Stimulated activated CD4-positive, alpha-beta T cell treated with anti-CD3 and anti-CD28 coated beads, Interleukin-1b, Interleukin-23, amount 100 ng/mL, for 4 hours (primary cell): ENCODE measurements around the gene SMIM22.

Source experiments
- DNase-seq, 2 donors: peaks; one replicate each; pipeline ENCODE4 v3.0.0-alpha.2; 2020; ENCODE audit warnings: low read depth in 2 of 2

SMIM22 gene

DNA sequence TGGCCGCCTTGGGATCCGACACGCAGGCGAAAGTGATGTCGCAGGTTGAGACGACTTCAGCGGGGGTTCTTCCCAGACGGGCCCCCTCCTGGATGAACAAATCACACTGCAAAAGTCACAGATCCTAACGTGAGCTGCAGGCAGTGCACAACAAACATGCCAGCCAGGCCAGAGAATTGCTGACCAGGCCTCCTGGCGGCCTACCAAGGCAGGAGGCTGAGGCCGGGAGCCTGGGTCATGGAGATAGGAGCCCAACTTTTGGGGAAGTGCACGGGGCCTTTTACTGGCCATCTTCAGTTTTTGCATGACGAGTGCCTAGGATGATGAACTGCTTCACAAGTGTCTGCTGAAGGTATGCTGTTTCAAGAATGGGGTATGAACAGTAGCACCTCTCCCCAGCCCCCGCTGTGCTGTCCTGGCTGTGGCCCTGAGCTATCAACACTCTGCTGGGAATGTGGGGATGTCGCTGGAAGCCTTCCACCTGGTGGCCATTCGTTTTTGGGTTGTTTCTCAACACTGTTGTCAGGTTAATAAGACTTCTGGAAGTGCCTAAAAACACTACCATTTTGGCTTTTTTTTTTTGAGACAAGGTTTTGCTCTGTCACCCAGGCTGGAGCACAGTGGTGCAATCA lies 19.5 kb downstream of the SMIM22 start:
- no peak for DNase-seq

DNA sequence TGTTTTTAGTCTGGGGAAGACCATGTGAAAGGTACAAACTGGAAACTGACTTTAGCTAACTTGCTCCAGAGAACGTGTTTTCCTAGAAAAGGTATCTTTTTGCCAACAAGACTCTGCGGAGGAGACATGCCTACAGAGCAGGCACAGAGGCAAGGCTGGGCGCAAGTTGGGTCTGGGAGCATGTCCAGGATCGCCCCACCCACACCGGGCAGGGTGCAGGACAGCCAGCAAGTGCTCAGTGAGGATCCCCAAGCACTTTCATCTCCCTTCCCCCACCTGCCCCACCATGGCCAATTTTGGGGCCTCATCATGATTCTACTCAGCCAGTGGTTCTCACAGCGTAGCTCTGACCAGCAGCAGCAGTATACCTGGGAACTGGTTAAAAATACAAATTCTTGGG lies 25.5 kb downstream of the SMIM22 start:
- DNase-seq = no peak

DNA sequence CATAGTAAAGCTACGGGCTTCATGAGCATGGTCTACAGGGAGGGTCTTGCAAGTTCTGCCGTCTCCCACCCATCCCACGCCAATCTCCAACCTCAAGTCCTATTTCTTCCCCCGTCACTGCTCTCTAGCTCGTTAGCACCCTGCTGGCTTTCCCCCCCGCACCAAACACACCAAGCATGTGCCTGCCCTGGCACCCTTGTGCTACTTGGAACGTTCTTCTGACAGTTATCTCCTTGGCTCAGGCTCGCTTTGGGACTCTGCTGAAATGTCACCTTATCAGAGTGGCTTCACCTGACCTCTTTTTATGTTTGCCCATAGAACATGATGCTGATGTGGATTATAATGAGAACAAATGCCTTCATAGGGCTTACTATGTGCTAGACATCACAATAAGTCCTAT lies 30.0 kb downstream of the SMIM22 start:
- DNase-seq = no peak

DNA sequence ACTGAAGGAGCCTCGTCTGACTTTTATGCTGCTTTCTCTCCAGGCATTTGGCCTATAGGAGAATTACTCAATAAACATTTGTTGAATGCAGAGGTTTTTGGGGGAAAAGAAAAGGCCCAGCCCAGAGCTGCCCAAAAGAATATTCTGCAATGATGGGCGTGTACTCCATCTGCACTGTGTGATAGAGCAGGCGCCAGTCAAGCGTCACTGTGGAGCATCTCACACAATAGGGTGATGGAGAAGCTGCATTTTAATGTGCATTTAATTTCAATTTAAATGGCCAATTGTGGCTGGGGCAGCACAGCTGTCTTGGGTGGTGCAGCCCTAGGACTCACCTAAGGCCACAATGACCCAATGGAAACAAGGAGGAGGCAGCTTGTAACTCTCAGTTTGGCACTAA lies 31.4 kb downstream of the SMIM22 start:
- no peak for DNase-seq

DNA sequence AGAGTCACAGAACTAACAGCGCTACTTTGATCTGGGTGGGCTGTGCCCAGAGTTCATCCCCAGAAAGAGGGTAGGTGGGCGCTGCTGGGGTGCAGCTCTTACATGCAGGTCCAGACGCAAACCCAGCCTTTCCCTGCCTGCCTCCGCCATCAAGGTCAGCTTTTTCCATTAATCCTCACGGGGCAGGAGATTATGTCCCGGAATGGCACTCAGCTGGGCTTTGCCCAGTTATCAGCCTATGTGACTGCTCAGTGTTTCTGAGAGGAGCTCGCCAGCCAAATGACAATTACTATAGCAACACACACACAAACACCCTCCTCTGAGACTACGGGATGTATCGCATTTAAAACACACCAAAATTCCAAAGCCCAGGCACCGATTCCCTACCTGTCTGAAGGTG lies 31.8 kb downstream of the SMIM22 start:
- DNase-seq = no peak

DNA sequence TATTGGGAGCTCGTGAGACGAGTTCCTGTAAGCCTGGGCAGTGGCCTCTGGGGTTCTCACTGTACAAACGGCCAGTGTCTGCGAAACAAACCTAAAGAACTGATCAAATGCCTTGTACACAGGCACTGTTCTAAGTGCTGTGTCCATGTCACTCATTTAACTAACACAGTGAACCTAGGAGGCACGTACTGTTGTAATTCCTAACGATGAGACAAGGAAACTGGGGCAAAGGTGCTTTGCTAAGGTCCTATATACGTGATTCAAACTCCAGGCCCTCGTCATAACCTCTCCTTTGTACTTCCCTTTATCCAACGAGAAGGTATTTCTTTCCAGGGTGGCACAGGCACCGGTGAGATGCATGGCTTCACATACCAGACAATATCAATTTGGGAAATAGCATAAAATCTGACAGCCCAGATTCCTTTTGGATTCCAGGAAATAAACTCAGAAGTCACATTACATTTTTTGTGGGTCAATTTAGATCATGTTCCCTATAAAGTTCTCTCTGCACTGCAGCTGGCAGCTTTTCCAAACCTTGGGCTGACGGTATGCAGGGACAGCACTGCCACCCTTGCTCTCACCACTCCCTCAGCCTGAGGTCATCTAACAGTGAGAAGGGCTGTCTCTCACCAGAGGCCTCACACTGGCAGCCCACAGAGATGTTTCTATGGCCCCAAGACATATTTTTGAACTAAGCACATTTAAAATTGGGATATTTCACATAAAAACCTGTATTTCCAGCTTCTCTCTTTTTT lies 33.6 kb downstream of the SMIM22 start:
- no peak for DNase-seq

DNA sequence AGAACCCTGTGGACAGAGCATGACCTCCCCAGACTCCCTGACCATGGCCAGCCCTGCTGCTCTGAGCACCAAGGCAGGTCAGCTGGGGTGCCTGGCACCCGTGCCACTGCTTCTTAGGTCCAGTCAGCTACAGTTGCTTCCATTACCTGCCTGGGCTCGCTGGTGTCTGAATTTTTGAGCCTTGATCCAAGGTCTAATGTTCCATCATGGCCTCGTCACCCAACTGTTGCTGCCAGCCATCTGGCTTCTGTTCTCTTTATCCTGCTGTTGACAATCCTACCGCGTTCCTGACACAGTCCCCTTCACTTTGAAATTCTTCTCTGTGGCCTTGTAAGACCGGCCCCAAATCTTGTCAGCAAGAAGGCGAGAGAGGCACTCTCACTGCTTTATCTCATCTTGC lies 35.2 kb downstream of the SMIM22 start:
- DNase-seq = no peak

DNA sequence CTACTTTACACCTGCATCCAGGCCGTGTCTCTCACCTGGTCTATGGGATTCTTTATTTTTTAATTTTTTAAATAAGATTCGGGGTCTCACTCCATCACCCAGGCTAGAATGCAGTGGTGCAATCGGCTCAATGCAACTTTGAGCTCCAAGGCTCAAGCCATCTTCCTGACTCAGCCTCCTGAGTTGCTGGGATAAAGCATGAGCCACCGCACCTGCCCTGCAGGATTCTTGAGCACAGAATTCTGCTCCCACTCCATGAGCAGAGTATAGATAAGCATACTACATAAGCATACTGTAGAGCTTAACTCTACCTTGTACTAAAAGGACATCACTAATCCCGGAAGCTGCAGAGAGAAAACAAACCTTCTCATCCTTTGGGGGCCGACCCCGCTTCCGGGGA lies 36.4 kb downstream of the SMIM22 start:
- no peak for DNase-seq

DNA sequence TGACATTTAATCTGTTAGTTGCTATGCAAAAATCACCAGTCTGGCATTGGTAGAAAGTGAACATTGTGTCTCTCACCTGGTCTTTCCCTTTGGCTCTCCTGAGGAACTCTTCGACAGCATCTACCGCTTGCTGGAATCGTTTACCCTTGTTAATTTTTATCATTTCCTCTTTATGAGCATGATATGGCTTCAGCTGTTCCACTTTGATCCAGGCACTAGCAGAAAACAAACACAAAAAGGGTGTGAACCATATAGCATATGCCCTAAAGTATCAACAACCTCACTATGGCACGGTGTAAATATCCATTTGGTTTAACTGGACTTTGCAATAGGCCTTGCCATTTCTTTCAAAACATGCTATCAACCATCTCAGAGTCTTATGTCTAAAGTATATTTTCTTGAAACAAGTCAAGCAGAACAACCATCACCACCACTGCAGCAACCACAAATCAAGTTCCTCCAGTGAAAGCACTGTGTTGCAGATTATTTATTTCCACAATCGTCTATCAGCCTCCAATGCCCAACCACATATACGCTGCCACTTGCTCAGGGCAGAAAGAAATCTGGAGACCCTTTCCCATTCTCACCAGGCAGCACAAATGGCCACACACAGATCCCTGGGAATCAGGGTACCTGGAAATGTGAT lies 37.7 kb downstream of the SMIM22 start:
- no peak for DNase-seq

DNA sequence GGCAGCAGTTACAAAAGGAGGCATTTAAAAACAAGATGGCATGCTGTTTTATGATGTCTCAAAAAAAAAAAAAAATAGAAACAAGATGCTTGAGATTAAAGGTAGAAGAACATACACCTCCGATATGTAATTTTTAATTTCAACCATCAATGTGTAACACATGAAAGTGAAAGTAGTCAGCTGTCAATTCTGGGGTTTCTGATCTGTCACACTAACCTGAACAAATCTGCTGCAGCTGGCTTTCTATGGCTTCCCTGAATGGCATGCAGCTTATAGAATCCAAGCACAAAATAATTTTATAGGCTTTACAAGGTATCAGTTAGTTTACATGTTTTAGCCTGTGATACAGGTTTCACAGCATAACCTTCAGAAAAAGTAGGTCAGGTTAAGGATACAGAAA lies 38.4 kb downstream of the SMIM22 start:
- no peak for DNase-seq

DNA sequence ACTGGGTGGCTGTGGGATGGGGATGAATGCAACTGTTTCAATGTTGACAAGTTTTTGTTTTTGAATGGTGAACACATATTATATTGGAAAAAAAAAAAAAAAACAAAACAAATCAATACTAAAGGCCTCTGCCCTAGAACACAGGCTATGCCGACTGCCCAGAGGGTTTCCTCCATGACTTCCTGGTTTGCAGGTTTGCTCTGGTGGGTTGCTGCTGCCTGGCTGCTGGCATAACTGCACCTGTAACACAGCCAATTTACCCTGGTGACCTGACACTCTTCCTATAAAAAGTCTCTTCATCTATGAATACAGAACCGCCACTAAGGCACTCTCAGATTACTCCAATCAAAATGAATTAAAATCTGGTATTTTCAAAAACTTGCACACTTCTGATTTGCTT lies 41.6 kb downstream of the SMIM22 start:
- no peak for DNase-seq

DNA sequence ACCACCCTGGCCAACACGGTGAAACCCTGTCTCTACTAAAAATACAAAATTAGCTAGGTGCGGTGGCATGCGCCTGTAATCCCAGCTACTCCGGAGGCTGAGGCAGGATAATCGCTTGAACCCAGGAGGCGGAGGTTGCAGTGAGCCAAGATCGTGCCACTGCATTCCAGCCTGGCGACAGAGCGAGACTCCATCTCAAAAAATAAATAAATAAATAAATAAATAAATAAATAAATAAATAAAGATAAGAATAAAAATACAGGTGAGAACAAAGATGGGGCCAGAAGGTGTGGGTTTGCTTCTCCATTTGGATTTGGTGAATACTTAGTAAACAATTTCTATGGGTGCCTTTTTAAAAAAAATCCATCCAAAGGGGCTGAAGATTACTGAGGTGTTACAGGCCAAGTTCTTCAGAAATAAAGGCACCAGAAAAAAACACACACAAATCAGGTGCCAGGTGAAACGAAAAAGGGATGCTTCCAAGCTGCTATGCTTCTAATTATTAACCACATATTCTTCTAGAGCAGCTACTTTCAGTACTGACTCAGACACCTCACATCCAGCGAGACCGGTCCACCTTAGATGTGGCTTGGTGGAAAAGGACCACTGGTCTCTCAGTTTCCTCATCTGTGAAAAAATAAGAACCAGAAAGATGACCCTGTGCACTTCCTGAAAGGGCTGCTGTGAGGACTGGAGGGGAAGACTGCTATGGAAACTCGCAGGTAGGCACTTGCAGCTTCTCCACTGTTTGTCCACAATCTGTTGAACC lies 42.7 kb downstream of the SMIM22 start:
- no peak for DNase-seq

DNA sequence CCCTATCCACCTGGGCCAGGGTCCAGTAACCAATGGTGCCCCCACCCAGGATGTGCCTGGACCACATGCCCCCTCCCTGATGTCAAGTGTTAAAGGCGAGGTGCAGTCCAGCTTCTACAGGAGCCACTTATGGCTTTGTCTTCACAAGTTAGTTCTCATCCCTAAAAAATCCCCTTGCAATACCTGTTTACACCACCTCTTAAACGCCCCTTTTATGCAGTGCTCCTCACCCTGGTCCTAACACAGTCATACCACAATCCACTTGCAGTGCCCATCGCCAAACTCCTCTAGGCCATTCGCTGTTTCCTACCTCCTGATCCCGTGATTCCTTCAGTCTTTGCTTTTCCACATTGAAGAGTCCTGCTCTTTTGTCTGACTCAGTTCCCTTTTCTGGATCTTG lies 44.8 kb downstream of the SMIM22 start:
- no peak for DNase-seq

DNA sequence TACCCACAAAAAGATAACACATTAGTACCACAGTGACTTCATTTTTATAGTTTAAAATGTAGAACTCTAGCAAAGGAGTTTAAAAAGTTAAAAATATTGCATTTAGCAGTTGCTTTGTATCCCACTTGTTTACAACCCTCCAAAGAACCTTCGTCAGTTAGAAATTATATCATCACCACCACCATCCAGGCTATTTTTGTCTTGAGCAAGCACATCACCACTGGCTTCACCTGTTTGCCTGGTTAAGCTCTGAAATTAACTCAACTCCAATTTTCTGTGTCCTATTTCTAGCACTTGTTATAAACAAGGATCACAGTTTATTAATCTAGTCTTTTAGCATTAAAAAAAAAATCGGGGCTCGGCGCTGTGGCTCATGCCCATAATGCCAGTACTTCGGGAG lies 45.8 kb downstream of the SMIM22 start:
- DNase-seq = no peak
